C4-2B (cell line): ENCODE data around the gene ADAMTS6.
"Not testable (repeated sequence)": the region's sequence is repeated elsewhere in the genome, so short reads cannot be mapped to it uniquely, and the experiment has no call there.

Experiments used
- H3K27ac ChIP-seq: fragments of 450-650 bp; 2 replicates; pipeline ENCODE4 v1.5.1; 2017
- ZFX ChIP-seq: fragments of 450-650 bp; IDR thresholded peaks from 2 replicates; pipeline ENCODE4 v1.6.1; 2017
- TF ChIP-seq, protein P1 (sequence below): fragments of 450-650 bp; conservative IDR thresholded peaks from 2 replicates; pipeline ENCODE4 v1.5.1; 2017; ENCODE audit warnings: mild to moderate bottlenecking

The ADAMTS6 gene

GRCh38 chr5:65395526-65396155, 86.1 kb downstream of the ADAMTS6 start:
- H3K27ac ChIP-seq: no peak overlapping the region

GRCh38 chr5:65394087-65394486, 87.6 kb downstream of the ADAMTS6 start:
- no peak overlapping the region for H3K27ac ChIP-seq
- TF ChIP-seq, protein P1, sequence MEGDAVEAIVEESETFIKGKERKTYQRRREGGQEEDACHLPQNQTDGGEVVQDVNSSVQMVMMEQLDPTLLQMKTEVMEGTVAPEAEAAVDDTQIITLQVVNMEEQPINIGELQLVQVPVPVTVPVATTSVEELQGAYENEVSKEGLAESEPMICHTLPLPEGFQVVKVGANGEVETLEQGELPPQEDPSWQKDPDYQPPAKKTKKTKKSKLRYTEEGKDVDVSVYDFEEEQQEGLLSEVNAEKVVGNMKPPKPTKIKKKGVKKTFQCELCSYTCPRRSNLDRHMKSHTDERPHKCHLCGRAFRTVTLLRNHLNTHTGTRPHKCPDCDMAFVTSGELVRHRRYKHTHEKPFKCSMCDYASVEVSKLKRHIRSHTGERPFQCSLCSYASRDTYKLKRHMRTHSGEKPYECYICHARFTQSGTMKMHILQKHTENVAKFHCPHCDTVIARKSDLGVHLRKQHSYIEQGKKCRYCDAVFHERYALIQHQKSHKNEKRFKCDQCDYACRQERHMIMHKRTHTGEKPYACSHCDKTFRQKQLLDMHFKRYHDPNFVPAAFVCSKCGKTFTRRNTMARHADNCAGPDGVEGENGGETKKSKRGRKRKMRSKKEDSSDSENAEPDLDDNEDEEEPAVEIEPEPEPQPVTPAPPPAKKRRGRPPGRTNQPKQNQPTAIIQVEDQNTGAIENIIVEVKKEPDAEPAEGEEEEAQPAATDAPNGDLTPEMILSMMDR: no peak
- no peak for TF ChIP-seq ZFX

More at GRCh38 chr5:65395526-65396155, 86.1 kb downstream of the ADAMTS6 start:
- no peak for TF ChIP-seq ZFX
- TF ChIP-seq, protein P1: no peak

GRCh38 chr5:65391591-65391990, 90.1 kb downstream of the ADAMTS6 start:
- no peak for TF ChIP-seq ZFX
- TF ChIP-seq, protein P1: no peak
- no peak overlapping the region for H3K27ac ChIP-seq

- TF ChIP-seq, protein P1: no peak
- no peak for TF ChIP-seq ZFX
- H3K27ac ChIP-seq: no peak overlapping the region
These were observed 91.5 kb downstream of the ADAMTS6 start for GRCh38 chr5:65390208-65390607.

- no peak overlapping the region for H3K27ac ChIP-seq
- TF ChIP-seq, protein P1: no peak
- TF ChIP-seq ZFX: no peak
These were observed 97.9 kb downstream of the ADAMTS6 start for GRCh38 chr5:65383859-65384258.

GRCh38 chr5:65382582-65382981, 99.1 kb downstream of the ADAMTS6 start:
- H3K27ac ChIP-seq: no peak overlapping the region
- TF ChIP-seq ZFX: no peak
- TF ChIP-seq, protein P1: no peak

GRCh38 chr5:65370505-65370904, 111.2 kb downstream of the ADAMTS6 start:
- H3K27ac ChIP-seq: not testable (repeated sequence)

- TF ChIP-seq ZFX: no peak
- TF ChIP-seq, protein P1: no peak
- no peak overlapping the region for H3K27ac ChIP-seq
These were observed 115.1 kb downstream of the ADAMTS6 start for GRCh38 chr5:65366655-65367054.
